GM13977 (cell line): ENCODE results near the gene GDF11.

Experiments used
- DNase-seq: peaks from one replicate; pipeline ENCODE4 v3.0.0; 2012; ENCODE audit warnings: low spot score
- CTCF ChIP-seq: IDR thresholded peaks from 2 replicates; pipeline ENCODE4 v1.5.1; 2012; ENCODE audit warnings: mild to moderate bottlenecking, control low read depth; ENCODE audit not compliant: insufficient read depth; ENCODE audit errors: extremely low read depth, missing control alignments
- in situ Hi-C: fragments of 300-500 bp; cut with MboI; formaldehyde crosslinking; loops from one replicate; pipeline ENCODE4 v1.12.0; 2022; ENCODE audit warnings: low sequenced_read_pairs, low pct_unique_long_range_greater_than_20kb, mixed read lengths, inconsistent platforms; ENCODE audit not compliant: unreplicated experiment

Gene GDF11

DNA sequence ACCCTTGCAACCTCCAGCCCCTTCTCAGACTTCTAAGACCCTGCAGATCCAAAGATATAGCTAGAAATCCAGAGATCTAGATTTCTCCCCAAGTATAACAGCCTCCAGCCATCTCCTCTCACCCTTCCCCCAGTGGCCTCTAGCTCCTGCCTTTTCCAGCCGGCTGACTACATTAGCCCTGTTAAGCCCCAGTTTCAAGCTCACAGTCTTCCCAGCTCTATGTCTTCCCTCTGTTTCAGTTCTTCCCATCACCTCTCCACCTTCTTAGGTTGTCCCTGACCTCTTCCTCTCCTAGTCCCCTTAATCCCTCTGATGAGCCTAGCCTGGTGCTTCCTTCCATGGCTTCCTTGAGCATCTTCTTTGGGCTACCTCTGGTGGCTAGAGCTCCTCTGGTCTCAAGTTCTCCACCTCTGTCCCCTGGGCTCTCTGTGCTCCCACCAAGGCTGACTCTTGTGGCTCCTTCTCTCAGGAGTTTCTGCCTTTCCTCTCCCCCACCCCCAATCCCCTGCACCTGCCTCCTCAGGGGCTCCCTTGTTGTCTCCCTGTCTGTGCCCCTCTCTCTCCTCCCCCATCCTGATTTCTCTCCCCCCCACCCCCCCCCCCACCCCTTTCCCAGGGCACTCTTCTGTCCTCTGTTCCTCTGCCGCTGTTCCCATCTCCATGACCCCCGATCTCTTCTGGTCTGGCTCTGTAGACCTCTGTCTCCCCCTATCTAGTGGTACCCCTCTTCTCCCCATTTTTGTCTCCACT, 816 bp upstream of the GDF11 start:
- TF ChIP-seq CTCF, result no peak
- in situ Hi-C loops, result loop anchor here (10.0 to 25.0 kb wide), 2 partner anchors 203 to 295 kb away; partner anchors contain the start of gene RPS26
- no peak for DNase-seq

GRCh38 chr12:55743406-55744339, 751 bp downstream of the GDF11 start:
- in situ Hi-C loops, result loop anchor here (10.0 to 25.0 kb wide), 2 partner anchors 201 to 294 kb away; partner anchors contain the start of gene RPS26
- DNase-seq, result peak; percentile 78
- peak; percentile 20 for TF ChIP-seq CTCF

GRCh38 chr12:55744340-55745030, 1.6 kb downstream of the GDF11 start:
- no peak for TF ChIP-seq CTCF
- no peak for DNase-seq
- in situ Hi-C loops, result loop anchor here (10.0 to 25.0 kb wide), 2 partner anchors 200 to 293 kb away; partner anchors contain the start of gene RPS26

- no peak for DNase-seq
- TF ChIP-seq CTCF, result no peak
- in situ Hi-C loops, result loop anchor here (10.0 to 25.0 kb wide), 2 partner anchors 199 to 292 kb away; partner anchors contain the start of gene RPS26
These were observed 2.6 kb downstream of the GDF11 start for GRCh38 chr12:55745361-55746173.

DNA sequence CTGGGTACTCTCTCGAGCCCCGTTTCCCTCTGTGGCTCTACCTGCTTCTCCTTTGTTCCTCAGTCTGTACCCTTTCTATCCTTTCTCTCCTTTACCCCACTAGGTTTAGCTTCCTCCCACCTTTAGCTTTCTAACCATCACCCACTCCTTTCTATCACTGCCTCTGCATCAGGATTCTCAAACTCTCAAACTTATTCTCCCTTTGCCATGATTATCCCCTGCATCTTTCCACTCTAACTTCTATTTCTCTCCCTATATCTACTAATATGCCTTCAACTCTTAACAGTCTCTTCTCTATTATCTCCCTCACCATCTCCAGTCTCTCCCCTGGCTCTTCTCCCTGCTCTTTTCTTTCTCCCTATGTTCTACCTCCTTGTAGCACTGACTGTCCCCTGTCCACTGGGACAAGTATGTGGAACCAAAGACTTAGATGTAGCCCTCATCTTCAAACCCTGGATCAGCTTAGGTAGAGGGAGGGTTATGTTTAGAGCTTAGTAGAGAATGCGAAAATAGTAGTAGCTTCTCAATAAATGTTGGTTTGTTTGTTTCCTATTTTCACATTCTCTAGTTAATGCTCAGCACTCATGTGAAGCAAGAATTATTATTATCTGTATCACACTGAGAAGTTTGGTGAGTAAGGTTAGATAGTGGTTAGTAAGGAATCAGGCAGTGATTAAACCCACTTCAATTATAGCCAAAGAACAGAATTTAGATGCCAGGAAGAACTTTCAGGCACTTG, 3.4 kb downstream of the GDF11 start:
- no peak for TF ChIP-seq CTCF
- in situ Hi-C loops, result loop anchor here (10.0 to 25.0 kb wide), 2 partner anchors 198 to 291 kb away; partner anchors contain the start of gene RPS26
- DNase-seq, result no peak
